MM.1S (cell line): ENCODE results near the gene APBB2.

Experiments used
- DNase-seq: peaks from one replicate; pipeline ENCODE4 v3.0.0-alpha.2; 2015
- H2AFZ ChIP-seq: fragments of 300-600 bp; sonication (generic); 2 replicates; pipeline ENCODE4 v1.6.0; 2016; ENCODE audit warnings: antibody characterized with exemption, low read length
- H3F3A ChIP-seq: fragments of 300-600 bp; sonication (generic); 2 replicates; pipeline ENCODE4 v1.6.1; 2016; ENCODE audit warnings: mild to moderate bottlenecking, antibody characterized with exemption, low read length, moderate library complexity, mixed read lengths; ENCODE audit not compliant: insufficient read depth
- H3K27ac ChIP-seq: fragments of 300-600 bp; sonication (generic); 2 replicates; pipeline ENCODE4 v1.5.1; 2016; ENCODE audit warnings: mild to moderate bottlenecking, low read length
- H3K27me3 ChIP-seq: fragments of 300-600 bp; sonication (generic); replicated peaks from 2 replicates; pipeline ENCODE4 v1.6.0; 2016; ENCODE audit warnings: low read length; ENCODE audit not compliant: insufficient read depth
- H3K36me3 ChIP-seq: fragments of 300-600 bp; sonication (generic); replicated peaks from 2 replicates; pipeline ENCODE4 v1.6.1; 2016; ENCODE audit warnings: mild to moderate bottlenecking, low read length, mixed read lengths; ENCODE audit not compliant: insufficient read depth
- H3K4me1 ChIP-seq: fragments of 300-600 bp; sonication (generic); 2 replicates; pipeline ENCODE4 v1.6.1; 2016; ENCODE audit warnings: low read length, mixed read lengths
- H3K4me2 ChIP-seq: fragments of 300-600 bp; sonication (generic); 2 replicates; pipeline ENCODE4 v1.6.0; 2016; ENCODE audit warnings: low read depth, low read length
- H3K4me3 ChIP-seq: fragments of 300-600 bp; sonication (generic); 2 replicates; pipeline ENCODE4 v1.5.1; 2016; ENCODE audit warnings: low read length, mixed read lengths
- H3K79me2 ChIP-seq: fragments of 300-600 bp; sonication (generic); 2 replicates; pipeline ENCODE4 v1.6.1; 2016; ENCODE audit warnings: mixed run types, low read length, mixed read lengths
- H3K9ac ChIP-seq: fragments of 300-600 bp; sonication (generic); 2 replicates; pipeline ENCODE4 v1.6.1; 2016; ENCODE audit warnings: low read length, mixed read lengths
- H3K9me2 ChIP-seq: fragments of 300-600 bp; sonication (generic); replicated peaks from 2 replicates; pipeline ENCODE4 v1.6.1; 2016; ENCODE audit warnings: mild to moderate bottlenecking, low read length, mixed read lengths; ENCODE audit not compliant: insufficient read depth
- H3K9me3 ChIP-seq: fragments of 300-600 bp; sonication (generic); replicated peaks from 2 replicates; pipeline ENCODE4 v1.6.1; 2016; ENCODE audit warnings: mild to moderate bottlenecking, low read length, mixed read lengths; ENCODE audit not compliant: insufficient read depth
- H4K20me1 ChIP-seq: fragments of 300-600 bp; sonication (generic); 2 replicates; pipeline ENCODE4 v1.6.1; 2016; ENCODE audit warnings: mild to moderate bottlenecking, low read length, moderate library complexity, mixed read lengths; ENCODE audit not compliant: insufficient read depth
- CTCF ChIP-seq: fragments of 300-600 bp; sonication (generic); IDR thresholded peaks from 2 replicates; pipeline ENCODE4 v1.5.1; 2016; ENCODE audit warnings: antibody characterized with exemption, low read length, mixed read lengths
- EZH2 ChIP-seq: fragments of 300-600 bp; sonication (generic); optimal IDR thresholded peaks from 2 replicates; pipeline ENCODE3; 2017; ENCODE audit warnings: low read depth, mild to moderate bottlenecking, antibody characterized with exemption, low read length, mixed read lengths
- EZH2phosphoT487 ChIP-seq: fragments of 300-600 bp; sonication (generic); IDR thresholded peaks from 2 replicates; pipeline ENCODE4 v1.6.1; 2018; ENCODE audit warnings: antibody characterized with exemption, low read length

APBB2 gene

GRCh38 chr4:41111791-41112190 is 102.6 kb downstream of the APBB2 start:
- Histone ChIP-seq H3K9ac (no peak overlapping the region), H3K9me2 (no peaks in the 10 kb centered on the region), H3K4me1 (no peaks in the 10 kb centered on the region), H4K20me1 (no peaks in the 10 kb centered on the region), H3K79me2 (no peaks in the 10 kb centered on the region), H3K9me3 (no peaks in the 10 kb centered on the region), H3K36me3 (no peaks in the 10 kb centered on the region), H3F3A (no peaks in the 10 kb centered on the region), H3K27me3 (no peaks in the 10 kb centered on the region), H2AFZ (no peak overlapping the region), H3K4me3 (no peak overlapping the region), H3K27ac (no peak overlapping the region), H3K4me2 (no peak overlapping the region)
- no peak for TF ChIP-seq EZH2phosphoT487
- no peak for TF ChIP-seq CTCF
- no peak for TF ChIP-seq EZH2
- DNase-seq: no peak

GRCh38 chr4:41110050-41110449 is 104.3 kb downstream of the APBB2 start:
- Histone ChIP-seq H3K27ac (no peak overlapping the region), H2AFZ (no peak overlapping the region), H3K9me2 (no peaks in the 10 kb centered on the region), H3K79me2 (no peaks in the 10 kb centered on the region), H3K9me3 (no peaks in the 10 kb centered on the region), H4K20me1 (no peaks in the 10 kb centered on the region), H3K27me3 (no peaks in the 10 kb centered on the region), H3K4me1 (no peaks in the 10 kb centered on the region), H3K4me2 (no peak overlapping the region), H3F3A (no peaks in the 10 kb centered on the region), H3K9ac (no peak overlapping the region), H3K4me3 (no peak overlapping the region), H3K36me3 (no peaks in the 10 kb centered on the region)
- TF ChIP-seq EZH2 (no peak), CTCF (no peak), EZH2phosphoT487 (no peak)
- DNase-seq: no peak

- Histone ChIP-seq H3K9me2 (no peaks in the 10 kb centered on the region), H3K9me3 (no peaks in the 10 kb centered on the region), H3K4me1 (no peaks in the 10 kb centered on the region), H3K79me2 (no peaks in the 10 kb centered on the region), H2AFZ (no peak overlapping the region), H3K27ac (no peak overlapping the region), H3F3A (no peaks in the 10 kb centered on the region), H3K36me3 (no peaks in the 10 kb centered on the region), H3K9ac (no peak overlapping the region), H3K4me2 (no peak overlapping the region), H3K27me3 (no peaks in the 10 kb centered on the region), H4K20me1 (no peaks in the 10 kb centered on the region), H3K4me3 (no peak overlapping the region)
- DNase-seq: no peak
- TF ChIP-seq CTCF: no peak
- no peak for TF ChIP-seq EZH2phosphoT487
- no peak for TF ChIP-seq EZH2
Measured at GRCh38 chr4:41108481-41108880, 105.9 kb downstream of the APBB2 start.
